Neural progenitor cell (in vitro differentiated cells): Measurements from ENCODE around the gene CANT1. TPM values are rescaled to one million over a fixed set of nuclear protein-coding genes. Genes with fewer than 3 reads are reported as not detected.
"Not testable (repeated sequence)": the region's sequence is repeated elsewhere in the genome, so short reads cannot be mapped to it uniquely, and the experiment has no call there.

Experiments
- DNase-seq: peaks from one replicate; pipeline ENCODE4 v3.0.0-alpha.2; 2016; ENCODE audit warnings: low spot score
- H2AFZ ChIP-seq: fragments of 200-600 bp; sonication (generic); replicated peaks from 2 replicates; pipeline ENCODE4 v1.6.1; 2016; ENCODE audit warnings: antibody characterized with exemption
- H3F3A ChIP-seq: fragments of 200-600 bp; sonication (generic); 2 replicates; pipeline ENCODE4 v1.6.1; 2016; ENCODE audit warnings: antibody characterized with exemption, low read depth
- H3K27ac ChIP-seq: fragments of 200-600 bp; sonication (generic); 2 replicates; pipeline ENCODE4 v1.5.1; 2016; ENCODE audit warnings: mild to moderate bottlenecking
- H3K27me3 ChIP-seq: fragments of 200-600 bp; sonication (generic); 2 replicates; pipeline ENCODE4 v1.6.1; 2016; ENCODE audit warnings: mild to moderate bottlenecking, moderate library complexity
- H3K36me3 ChIP-seq: fragments of 200-600 bp; sonication (generic); 2 replicates; pipeline ENCODE4 v1.5.1; 2016
- H3K4me1 ChIP-seq: fragments of 200-600 bp; sonication (generic); 2 replicates; pipeline ENCODE4 v1.6.1; 2016; ENCODE audit warnings: mixed run types
- H3K4me2 ChIP-seq: fragments of 200-600 bp; sonication (generic); 2 replicates; pipeline ENCODE4 v1.6.1; 2016
- H3K4me3 ChIP-seq: fragments of 200-600 bp; sonication (generic); 2 replicates; pipeline ENCODE4 v1.5.1; 2016
- H3K79me2 ChIP-seq: fragments of 200-600 bp; sonication (generic); 2 replicates; pipeline ENCODE4 v1.6.1; 2016; ENCODE audit warnings: low read depth
- H3K9ac ChIP-seq: fragments of 200-600 bp; sonication (generic); 2 replicates; pipeline ENCODE4 v1.6.1; 2016
- H3K9me3 ChIP-seq: fragments of 200-600 bp; sonication (generic); 2 replicates; pipeline ENCODE4 v1.5.1; 2016; ENCODE audit warnings: low read depth
- H4K20me1 ChIP-seq: fragments of 200-600 bp; sonication (generic); 2 replicates; pipeline ENCODE4 v1.6.1; 2016; ENCODE audit warnings: low read depth
- H3K27ac Mint-ChIP-seq: 3 replicates; pipeline ENCODE4 v1.8.0; 2021; ENCODE audit warnings: mixed read lengths
- H3K27me3 Mint-ChIP-seq: 2 replicates; pipeline ENCODE4 v1.8.0; 2022; ENCODE audit warnings: low read depth, mild to moderate bottlenecking, inconsistent platforms, moderate library complexity, mixed read lengths; ENCODE audit not compliant: insufficient read depth
- H3K36me3 Mint-ChIP-seq: 3 replicates; pipeline ENCODE4 v1.8.0; 2021; ENCODE audit warnings: mixed read lengths
- H3K4me1 Mint-ChIP-seq: 3 replicates; pipeline ENCODE4 v1.8.0; 2021; ENCODE audit warnings: mixed read lengths
- H3K4me3 Mint-ChIP-seq: 3 replicates; pipeline ENCODE4 v1.8.0; 2021; ENCODE audit warnings: mild to moderate bottlenecking, moderate library complexity, mixed read lengths
- H3K9me3 Mint-ChIP-seq: 3 replicates; pipeline ENCODE4 v1.8.0; 2020; ENCODE audit warnings: mixed read lengths
- CTCF ChIP-seq: fragments of 200-600 bp; sonication (generic); IDR thresholded peaks from 2 replicates; pipeline ENCODE4 v1.5.1; 2017; ENCODE audit warnings: antibody characterized with exemption, mild to moderate bottlenecking
- EZH2 ChIP-seq: fragments of 200-600 bp; sonication (generic); IDR thresholded peaks from 2 replicates; pipeline ENCODE4 v1.6.1; 2017; ENCODE audit warnings: antibody characterized with exemption, mild to moderate bottlenecking, moderate library complexity
- EZH2phosphoT487 ChIP-seq: fragments of 200-600 bp; sonication (generic); IDR thresholded peaks from 2 replicates; pipeline ENCODE4 v1.6.1; 2017; ENCODE audit warnings: antibody characterized with exemption
- total RNA-seq: library from RNA; depleted of rRNA; stranded (reverse); fragments of >200 nt; gene quantifications from 2 replicates; pipeline ENCODE4 v1.2.3, GENCODE V29; 2015; ENCODE audit warnings: low replicate concordance

The CANT1 gene
- total RNA-seq, 1 donor from 2014 or later = 24.3 TPM

DNA sequence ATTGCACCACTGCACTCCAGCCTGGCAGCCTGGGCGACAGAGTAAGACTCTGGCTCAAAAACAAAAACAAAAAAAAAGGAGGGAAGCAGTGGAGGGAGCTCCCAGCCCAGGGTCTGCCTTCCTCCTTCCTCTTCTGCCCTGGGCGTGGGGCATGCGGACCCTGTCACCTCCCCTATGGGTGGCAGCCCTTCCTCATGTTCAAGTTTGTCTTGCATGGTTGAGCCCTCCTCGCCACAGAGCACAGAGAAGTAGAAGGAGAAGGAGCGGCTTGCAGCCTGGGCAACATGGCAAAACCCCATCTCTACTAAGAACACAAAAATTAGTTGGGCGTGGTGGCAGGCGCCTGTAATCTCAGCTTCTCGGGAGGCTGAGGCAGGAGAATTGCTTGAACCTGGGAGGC lies 62.9 kb downstream of the CANT1 start:
- no peak for DNase-seq
- Histone ChIP-seq H3K9ac (no peak overlapping the region), H3K4me3 (no peak overlapping the region), H3K9me3 (no peaks in the 10 kb centered on the region), H2AFZ (no peak overlapping the region), H3K4me2 (no peak overlapping the region), H3K36me3 (no peaks in the 10 kb centered on the region), H3K4me1 (no peaks in the 10 kb centered on the region), H3K27ac (no peak overlapping the region), H3F3A (no peaks in the 10 kb centered on the region), H3K27me3 (no peaks in the 10 kb centered on the region), H3K79me2 (no peaks in the 10 kb centered on the region), H4K20me1 (no peaks in the 10 kb centered on the region)
- Mint-ChIP-seq H3K9me3 (peaks cover 18% of the 10 kb centered on the region), H3K4me1 (peaks cover 19% of the 10 kb centered on the region), H3K27ac (no peak overlapping the region), H3K4me3 (no peak overlapping the region), H3K36me3 (peaks cover 2% of the 10 kb centered on the region), H3K27me3 (peaks cover 22% of the 10 kb centered on the region)
- no peak for TF ChIP-seq EZH2phosphoT487
- TF ChIP-seq EZH2 = no peak
- no peak for TF ChIP-seq CTCF

DNA sequence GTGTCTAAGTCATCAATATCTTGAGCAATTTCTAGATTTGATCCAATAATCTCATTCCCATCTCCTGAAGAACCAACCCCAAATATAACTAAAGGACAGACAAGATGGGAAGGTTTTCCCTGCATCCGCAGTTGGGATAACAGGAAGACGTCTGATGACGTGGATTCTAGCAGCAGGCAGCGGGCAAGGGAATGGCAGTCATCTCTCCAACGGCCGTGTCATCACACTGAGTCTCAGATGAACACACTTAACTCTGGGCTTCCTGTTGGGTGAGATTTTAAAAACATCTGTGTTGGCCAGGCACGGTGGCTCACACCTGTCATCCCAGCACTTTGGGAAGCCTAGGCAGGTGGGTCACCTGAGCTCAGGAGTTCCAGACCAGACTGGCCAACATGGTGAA lies 63.4 kb downstream of the CANT1 start:
- peaks cover 14% of the 10 kb centered on the region for H3K4me1 Mint-ChIP-seq
- Histone ChIP-seq H3K4me2 (no peak overlapping the region), H3K36me3 (no peaks in the 10 kb centered on the region), H3K27me3 (no peaks in the 10 kb centered on the region), H3F3A (no peaks in the 10 kb centered on the region), H2AFZ (no peak overlapping the region), H3K4me1 (no peaks in the 10 kb centered on the region), H4K20me1 (no peaks in the 10 kb centered on the region), H3K4me3 (no peak overlapping the region), H3K79me2 (no peaks in the 10 kb centered on the region), H3K9ac (no peak overlapping the region), H3K27ac (no peak overlapping the region), H3K9me3 (no peaks in the 10 kb centered on the region)
- DNase-seq = no peak
- TF ChIP-seq EZH2phosphoT487 (no peak), EZH2 (no peak), CTCF (no peak)
- peaks cover 2% of the 10 kb centered on the region for H3K36me3 Mint-ChIP-seq
- H3K9me3 Mint-ChIP-seq = peaks cover 14% of the 10 kb centered on the region
- no peak overlapping the region for H3K4me3 Mint-ChIP-seq
- H3K27ac Mint-ChIP-seq = peak overlapping the region; percentile 42
- H3K27me3 Mint-ChIP-seq = peaks cover 17% of the 10 kb centered on the region

GRCh38 chr17:78945455-78945854 lies 64.1 kb downstream of the CANT1 start:
- H3K4me1 Mint-ChIP-seq = peaks cover 18% of the 10 kb centered on the region
- not testable (repeated sequence) for H4K20me1 ChIP-seq, H3K4me3 ChIP-seq, H3K9me3 ChIP-seq, DNase-seq, H3K27ac ChIP-seq, H3K9me3 Mint-ChIP-seq, H3K4me3 Mint-ChIP-seq, H3K4me1 ChIP-seq, H3K36me3 ChIP-seq, H3K4me2 ChIP-seq, H3K27me3 ChIP-seq, H3K9ac ChIP-seq, H3F3A ChIP-seq, H3K36me3 Mint-ChIP-seq, H3K79me2 ChIP-seq, H2AFZ ChIP-seq
- H3K27ac Mint-ChIP-seq = peak overlapping the region; percentile 17
- H3K27me3 Mint-ChIP-seq = peaks cover 11% of the 10 kb centered on the region

DNA sequence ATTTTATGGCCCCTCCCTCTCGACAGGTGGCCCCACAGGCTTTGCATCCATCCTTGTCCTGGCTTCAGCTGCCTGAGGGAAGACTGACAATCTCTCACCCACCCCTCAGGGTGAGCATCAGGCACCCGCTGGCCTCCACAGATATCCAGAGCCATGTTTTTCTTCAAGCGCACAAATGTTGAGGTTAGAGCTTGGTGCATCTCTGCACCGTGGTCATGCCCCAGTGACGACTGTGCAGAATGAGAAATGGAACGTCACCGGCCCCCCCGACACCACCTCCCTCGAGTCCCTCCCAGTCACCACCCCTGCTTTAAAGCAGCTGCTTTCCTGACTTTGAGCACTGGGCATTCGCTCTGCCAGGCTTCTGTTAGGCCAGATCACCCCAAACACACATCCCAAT lies 64.6 kb downstream of the CANT1 start:
- Histone ChIP-seq H3K36me3 (no peaks in the 10 kb centered on the region), H3K27ac (no peak overlapping the region), H3K27me3 (no peaks in the 10 kb centered on the region), H3K79me2 (no peaks in the 10 kb centered on the region), H3F3A (no peaks in the 10 kb centered on the region), H3K4me2 (no peak overlapping the region), H2AFZ (no peak overlapping the region), H3K4me3 (no peak overlapping the region), H3K9ac (no peak overlapping the region), H3K9me3 (no peaks in the 10 kb centered on the region), H3K4me1 (no peaks in the 10 kb centered on the region), H4K20me1 (no peaks in the 10 kb centered on the region)
- Mint-ChIP-seq H3K36me3 (no peaks in the 10 kb centered on the region), H3K9me3 (peaks cover 5% of the 10 kb centered on the region), H3K4me1 (peaks cover 21% of the 10 kb centered on the region), H3K27me3 (peaks cover 10% of the 10 kb centered on the region), H3K4me3 (no peak overlapping the region), H3K27ac (peak overlapping the region; percentile 17)
- no peak for TF ChIP-seq EZH2
- no peak for TF ChIP-seq EZH2phosphoT487
- no peak for TF ChIP-seq CTCF
- no peak for DNase-seq
